GM21786 (cell line): Measurements from ENCODE around the gene MYO1B.

Experiments
- ATAC-seq: cut with Tn5 transposase; IDR thresholded peaks from one replicate; pipeline ENCODE4 v1.9.1; 2021; ENCODE audit not compliant: unreplicated experiment

Gene MYO1B

DNA sequence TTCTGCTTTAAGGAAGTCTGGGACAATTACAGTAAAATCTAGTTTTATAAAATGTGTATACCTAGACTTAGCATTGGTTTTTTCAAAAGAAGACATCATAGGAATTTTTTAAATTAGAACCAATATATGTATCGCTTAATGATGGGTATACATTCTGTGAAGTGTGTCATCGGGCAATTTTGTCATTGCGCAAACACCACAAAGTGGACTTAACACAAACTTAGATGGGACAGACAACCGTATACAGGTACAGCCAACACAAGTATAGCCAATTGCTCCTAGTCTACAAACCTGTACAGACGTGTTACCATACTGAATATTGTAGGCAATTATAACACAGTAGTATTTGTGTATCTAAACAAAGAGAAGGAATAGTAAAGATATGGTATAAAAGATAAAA is 12.7 kb downstream of the MYO1B start:
- ATAC-seq = no peak

DNA sequence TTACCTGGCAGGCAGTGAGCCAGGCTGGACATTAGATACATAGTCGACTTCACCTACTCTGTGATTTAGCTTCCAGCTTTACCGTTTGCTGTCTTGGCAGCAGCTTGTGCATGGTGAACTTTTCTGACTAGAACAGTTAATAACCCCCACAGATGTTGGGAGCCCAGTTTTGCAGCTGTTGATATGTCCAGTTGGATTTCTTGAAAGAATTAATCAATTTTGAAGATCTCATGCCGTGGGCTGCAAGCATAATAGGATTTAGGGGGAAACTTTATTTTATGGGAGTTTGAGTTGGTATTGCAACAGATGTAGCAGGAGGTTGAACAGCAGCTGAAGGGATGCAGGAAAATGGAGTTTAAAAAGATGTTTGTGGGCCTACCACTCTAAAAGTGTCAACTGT is 13.8 kb downstream of the MYO1B start:
- ATAC-seq = no peak

DNA sequence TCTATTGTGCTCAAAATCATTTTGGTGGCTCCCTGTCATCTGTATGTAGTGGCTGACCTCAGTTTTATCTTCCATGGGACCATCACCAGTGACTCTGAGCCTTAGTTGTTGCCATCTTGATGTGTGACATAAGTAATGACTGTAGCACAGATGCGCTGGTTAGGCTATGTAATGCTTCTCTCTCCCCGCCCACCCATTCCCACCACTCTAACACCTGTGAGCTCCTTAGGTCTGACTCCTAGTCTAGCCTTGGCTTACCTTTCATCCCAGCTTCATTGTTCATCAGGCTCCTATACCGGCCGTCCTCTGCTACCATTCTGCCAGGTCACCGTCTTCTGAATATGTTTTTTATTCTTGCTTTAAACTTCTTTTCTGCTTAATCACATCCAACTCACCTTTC is 17.2 kb downstream of the MYO1B start:
- ATAC-seq = no peak

DNA sequence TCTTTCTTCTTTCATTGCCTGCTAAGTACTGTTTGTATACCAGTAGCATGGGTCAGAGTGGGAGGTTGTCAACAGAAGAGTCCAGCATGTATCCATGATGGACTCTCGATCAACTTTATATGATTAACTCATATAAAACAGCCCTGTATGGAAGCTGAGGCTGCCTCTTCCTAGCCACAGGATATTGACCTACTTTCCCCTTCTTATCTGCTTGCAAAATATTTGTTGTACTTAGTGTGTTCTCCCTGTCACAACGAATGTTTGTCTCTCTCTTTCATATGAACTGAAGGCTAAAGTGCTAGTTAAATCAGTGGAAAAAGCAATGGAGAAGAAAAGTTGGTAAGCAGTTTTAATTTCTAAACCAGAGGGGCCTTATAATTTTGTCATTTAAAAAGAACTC is 17.8 kb downstream of the MYO1B start:
- no peak for ATAC-seq

DNA sequence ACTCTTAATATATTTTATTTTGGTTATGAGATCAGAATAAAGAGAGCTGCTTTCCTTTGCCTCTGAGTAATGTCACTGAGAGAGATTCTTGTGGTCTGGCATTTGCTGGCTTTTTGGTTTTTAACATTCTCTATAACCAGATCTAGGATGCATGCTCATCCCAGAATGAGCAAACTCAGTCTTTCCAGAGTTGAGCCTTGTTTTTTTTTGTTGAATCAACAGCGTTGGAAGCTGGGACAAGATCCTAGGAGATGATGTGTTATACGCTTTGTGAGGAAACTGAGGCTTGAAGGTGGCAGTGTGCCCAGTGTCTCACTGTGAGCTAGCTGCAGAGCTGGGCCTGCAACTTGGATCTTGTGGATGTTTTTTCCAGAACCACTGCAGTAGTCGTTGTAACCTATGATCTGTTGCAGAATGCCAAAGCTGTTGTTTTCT is 19.5 kb downstream of the MYO1B start:
- ATAC-seq = no peak

DNA sequence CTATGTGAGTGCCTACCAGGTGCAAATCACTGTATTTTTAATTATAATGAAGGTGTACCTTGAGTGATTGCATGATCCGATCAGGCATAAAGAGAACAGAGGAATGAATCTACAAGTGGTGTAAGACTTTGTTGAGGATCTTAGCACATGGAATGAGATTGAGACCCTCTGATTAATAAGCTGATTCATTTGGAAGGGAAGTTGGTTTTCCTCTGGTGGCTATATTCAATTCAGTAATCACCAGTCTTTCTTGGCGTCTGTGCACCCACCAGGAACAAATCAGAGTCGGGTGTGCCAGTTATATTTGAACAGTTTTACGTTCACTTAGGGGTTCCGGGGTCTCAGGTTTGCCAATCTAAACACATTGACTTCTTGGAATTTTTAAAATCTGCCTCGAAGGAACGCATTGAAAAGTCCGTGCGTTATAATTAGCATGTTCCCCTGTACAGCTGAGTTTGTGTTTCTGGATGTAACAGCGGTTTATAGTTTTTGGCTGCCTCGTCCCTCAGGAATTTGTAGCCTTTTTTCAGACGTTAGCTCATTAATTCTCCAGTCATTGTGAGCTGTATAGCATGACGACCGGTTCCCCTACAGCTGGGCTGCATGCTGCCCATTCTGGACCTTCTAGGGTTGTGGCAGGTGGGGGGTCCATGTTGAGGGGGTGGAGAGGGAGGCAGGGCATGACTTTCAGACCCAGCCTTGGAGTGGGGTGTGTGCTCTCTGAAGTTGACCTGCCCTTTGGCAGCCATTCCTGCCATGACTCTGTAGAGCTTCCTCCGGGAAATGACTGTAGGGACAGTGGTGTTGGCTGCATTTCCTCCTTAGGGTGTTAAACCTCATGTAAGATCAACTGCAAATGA is 20.3 kb downstream of the MYO1B start:
- no peak for ATAC-seq

DNA sequence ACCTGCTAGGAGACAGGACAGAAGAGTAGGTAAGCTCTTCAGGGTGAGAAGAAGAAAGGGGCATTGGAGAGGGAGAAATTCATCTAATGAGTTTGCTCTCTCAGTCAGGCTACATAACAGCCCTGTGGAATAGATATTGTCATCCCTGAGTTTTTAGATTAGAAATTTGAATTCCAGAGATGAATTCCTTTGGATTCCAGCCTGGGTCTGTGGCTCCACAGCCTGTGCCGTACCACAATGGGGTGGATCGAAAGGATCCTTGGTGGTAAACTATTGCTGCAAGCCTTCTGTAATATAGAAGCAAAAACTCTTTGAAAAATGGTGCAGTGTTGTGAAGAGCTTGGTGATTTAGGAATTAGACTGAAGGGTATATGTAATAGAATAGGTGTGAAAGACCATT is 21.0 kb downstream of the MYO1B start:
- no peak for ATAC-seq

DNA sequence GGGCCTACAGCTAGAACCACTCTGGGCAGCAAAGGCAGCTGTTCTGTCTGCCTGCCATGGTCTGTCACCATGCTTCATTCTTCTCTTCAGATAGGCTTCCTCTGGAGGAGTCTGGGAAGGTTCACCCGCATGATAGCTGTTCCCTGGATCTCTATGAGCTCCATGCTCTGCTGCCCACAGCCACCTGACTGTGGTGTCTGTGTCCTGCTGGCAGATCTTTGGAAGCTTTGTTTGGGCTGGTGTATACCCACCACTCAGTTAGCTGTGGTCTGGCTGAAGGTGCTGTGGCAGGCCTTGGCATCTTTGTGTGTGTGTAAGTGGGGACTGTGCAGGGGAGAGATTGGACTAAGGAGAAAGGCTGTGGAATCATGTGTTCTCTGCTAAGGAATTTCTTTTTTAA is 23.4 kb downstream of the MYO1B start:
- no peak for ATAC-seq

DNA sequence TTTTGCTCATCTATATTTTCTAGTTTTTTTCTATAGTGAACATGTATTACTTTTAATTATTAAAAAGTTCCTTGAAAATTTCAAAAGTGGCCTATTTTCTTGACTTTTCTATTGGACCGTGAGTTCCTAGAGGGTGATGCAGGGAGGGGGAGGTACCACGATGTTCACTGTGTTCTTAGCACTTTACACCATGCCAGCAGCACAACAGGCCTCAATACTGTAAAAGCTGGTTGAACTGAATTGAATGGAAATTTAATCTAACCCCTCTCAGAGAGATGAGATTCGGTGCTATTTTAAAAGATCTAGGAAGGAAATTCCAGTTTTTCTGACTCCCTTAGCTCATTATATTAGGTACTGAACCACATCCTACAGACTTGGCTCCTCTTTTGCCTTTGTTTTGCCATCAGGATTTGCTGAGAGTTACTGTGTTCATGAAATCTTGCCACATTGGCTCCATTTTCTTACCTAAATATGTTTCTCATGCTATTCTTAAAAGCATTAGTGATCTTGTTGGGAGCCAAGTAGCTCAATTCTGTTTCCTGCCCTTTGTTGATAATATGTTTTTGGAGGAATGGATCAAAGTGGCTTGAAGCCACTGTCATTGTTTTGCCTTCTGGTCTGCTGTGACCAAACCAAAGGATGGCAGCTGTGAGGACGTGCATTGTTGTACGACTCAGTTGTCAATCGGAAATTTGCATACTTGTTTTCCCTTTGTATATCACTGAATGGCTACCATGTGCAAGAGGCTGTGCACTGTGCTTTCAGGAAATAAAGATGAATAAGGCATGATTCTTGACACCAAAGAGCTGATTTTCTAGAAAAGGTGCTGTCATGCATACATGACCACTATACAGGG is 25.3 kb downstream of the MYO1B start:
- ATAC-seq = no peak

DNA sequence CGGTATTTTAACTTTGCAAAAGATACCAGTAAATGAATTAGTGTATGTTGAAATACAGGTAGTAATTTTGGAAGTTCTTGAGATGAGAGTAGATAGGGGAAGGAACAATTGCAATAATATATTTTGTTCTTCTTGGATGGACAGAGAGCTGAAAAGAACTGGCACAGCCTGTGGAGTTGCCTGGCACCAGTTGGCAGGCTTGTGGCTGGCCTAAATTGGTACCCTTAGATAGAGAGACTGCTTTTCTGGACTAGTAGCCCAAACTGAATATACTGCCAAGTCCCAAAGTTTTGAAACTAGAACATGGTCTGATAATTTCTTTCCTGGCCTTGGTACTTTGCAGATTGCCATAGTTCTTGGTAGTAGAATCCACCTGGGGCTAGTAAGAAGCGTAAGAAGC is 26.9 kb downstream of the MYO1B start:
- ATAC-seq = no peak

DNA sequence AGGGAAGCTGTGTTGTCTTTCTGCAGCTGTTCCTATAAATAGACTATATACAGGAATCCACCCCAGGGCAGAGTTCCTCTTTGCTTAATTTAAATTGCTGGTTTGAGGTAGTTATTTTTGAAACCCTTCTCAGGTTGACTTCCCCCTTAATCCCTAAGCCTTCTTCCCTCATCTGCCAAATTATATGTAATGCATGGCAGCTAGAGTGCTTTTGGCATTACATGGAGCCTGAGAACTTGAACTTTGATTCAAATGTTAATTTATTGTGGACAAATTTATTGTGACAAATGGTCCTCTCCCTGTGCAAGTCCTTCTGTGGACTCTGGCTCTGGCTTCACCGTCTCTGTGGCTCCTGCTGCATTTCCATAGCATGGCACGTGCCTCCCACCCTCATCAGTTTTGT is 29.2 kb downstream of the MYO1B start:
- ATAC-seq = no peak

DNA sequence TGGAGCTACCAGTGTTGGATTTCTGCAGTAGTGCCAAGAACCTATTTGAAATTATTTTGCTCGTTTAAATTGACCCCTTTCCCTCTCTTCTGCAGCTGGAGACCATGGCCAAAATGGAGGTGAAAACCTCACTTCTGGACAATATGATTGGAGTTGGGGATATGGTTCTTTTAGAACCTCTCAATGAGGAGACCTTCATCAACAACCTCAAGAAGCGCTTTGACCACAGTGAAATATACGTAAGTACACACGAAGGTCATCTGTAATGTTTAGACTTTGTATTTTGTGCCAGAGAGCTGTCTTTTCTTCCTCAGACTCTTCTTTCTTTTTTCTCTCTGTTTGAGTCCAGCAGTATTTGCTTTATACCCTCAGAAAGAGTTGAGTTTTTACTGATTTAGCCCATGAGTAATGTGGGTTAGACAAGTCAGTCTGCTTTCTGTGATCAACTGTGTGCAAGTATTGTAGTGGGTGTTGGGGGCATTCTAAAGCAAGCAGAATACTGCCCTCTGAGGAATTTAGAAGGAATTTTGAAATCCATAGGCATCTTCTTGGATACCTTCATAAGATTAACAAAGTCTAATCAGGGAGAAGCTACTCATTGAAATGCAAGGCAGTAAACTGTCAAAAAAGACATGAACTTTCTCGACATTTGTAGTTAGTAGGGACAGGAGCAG is 31.7 kb downstream of the MYO1B start:
- no peak for ATAC-seq

DNA sequence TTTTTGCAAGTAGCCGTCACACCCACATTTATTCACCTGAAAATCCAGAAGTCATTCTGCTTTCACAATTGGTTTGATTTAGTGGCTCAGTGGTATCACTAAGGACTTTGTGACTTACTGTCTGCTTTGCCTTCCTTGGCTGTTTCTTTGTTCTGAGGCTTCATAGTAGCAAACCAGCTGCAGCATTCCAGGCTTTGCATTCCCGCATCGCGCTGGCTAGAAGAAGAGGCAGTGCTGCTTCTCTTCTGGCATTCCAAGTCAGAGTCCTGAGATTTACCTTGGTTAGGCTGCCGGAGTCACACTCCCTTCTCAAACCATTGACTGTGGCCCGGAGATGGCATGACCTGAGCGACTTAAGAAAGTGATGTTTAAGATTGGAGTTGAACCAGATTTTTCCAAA is 35.1 kb downstream of the MYO1B start:
- ATAC-seq = no peak

DNA sequence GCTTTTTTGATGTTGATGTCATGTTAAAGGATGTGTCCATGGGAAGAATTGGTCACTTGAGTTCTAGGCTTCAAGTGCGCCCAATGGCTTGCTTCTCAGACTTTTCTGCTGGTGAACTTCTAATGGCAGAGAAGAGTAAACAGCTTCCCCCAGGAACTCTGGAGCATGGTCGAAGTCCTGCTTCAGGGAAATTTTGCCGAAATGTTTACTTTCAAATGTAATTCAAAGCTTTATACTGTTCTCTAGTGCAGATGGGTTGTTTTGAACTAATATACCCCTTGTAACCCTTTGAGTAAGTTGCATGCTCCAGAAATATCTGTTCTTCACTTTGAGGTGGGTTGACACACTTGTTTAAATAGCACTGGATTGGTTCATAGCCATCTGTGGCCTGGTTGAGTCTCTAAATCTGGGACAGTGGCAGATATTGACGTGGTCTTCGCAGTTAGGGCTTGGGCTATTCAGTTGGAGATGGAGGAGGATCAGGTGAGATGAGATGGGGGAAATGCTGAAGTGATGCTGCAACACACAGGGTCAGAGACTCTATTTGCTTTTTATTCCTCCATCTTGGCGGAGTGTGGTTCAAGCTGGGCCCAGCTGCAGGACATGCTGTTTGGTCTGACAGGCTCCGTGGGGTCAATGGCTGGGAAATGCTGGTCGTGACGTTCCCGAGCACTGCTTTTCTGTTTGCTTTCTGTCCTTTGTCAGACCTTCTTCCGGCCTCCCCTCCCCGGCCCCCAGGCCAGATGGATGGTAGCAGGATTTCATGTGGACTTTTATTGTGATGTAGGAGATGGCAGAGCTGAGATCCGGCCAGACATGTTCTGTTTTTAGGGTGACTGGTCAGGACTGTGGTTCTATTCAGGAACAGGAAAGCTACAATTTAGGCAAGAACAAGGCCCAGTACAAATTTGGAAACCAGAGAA is 35.9 kb downstream of the MYO1B start:
- no peak for ATAC-seq

DNA sequence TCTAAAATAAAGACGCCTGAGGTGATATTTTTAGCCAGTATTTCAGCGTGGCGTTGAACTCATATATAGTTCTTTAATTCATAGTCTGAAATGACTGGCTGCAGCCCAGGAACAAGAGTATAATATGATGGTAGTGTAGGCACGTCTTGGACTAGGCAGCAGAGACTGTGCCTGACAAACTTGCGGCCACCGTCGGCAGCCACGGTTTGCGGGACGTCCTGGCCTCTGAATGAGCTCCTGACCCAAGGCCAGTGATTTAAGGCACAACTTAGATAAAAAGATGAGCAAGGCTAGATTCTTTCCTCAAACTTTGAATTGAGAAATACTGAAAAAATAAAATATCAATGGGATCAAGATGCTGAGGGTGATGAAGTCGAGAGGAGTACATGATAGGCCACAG is 40.0 kb downstream of the MYO1B start:
- no peak for ATAC-seq

DNA sequence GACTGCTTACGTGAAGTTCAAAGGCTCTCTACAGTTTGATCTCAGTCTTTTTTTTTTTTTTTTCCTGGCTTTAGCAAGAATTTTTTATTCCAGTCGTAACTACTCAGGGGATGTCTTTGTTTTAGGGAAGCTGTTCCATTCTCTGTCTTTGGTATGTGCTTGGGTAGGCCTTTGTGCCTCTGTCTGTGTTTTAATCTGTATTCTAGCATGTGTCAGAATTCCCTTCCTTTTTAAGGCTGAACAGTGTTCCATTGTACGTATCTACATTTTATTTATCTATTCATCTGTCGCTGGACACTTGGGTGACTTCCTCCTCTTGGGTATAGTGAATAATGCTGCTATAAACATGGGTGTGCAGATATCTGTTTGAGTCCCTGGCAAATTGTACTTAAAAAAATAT is 42.6 kb downstream of the MYO1B start:
- no peak for ATAC-seq

DNA sequence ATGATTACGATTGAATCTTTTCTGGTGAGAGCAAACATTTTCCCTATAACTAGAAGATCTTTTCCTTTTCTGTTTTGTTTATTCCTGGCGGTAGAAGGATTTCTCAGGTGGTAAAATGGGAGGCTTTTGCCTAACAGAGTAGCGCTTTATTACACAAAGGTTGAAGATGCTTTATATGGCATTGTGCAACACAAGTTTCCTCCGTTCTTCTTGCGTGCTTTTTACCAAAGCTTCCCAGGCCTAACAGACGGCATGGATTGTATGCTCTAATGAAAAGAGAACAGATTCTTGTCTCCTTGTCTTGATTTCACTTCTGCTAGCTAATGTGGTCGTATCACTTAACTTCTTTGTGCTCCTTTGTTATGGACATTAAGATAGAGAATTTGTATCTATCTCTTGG is 43.8 kb downstream of the MYO1B start:
- no peak for ATAC-seq

DNA sequence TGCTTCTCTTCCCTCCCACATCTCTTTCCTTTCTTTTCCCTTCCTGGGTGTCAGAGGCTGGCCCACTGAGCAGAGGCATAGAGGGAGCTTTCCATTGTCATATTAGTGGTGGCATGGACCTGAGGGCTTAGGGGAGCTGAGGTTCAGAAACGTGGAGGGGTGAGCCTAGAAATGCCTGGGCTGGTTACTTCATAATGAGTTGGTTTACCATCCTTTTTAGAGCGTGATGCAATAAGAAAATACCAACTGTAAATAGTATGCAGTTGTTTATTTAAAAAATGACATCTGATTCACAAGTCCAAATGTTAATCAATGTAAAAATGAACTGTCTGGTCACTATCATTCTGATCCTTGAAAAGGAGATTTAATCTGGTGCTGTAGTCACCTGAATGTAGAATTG is 46.3 kb downstream of the MYO1B start:
- ATAC-seq = no peak

DNA sequence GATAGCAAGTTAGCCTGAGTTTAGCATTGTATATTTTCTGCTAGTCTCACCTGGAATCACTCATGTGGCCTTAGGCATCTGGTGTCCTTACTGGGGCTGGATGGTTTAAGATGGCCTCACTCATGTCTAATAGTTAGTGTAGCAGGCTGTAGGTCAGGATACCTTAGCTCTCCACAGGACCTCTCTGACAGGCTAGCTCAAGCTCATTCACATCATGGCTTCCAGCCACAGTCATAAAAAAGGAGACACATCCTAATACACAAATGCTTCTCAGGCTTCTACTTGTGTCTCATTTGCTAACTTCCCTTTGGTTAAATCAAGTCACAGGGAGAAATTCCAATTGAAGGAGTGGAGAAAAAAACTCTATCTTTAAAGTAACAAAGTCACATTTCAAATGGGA is 47.7 kb downstream of the MYO1B start:
- no peak for ATAC-seq

DNA sequence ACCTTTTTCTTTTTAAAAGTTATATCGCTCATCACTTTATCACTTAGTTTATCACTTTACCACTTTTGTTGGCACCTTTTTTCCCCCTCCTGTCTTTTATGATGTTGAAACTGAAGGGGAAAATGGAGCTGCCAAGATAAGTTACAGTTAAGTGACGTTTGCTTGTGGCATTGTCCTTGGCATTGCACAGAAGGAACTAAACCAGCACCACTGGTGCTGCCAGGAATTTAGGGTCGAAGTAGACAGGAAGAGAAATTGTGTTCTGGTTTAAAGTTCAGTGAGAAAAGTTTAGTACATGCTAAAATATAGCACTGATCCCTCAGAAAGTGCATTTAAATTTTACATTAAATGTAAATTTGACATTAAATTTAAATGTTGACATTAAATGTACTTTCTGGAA is 49.9 kb downstream of the MYO1B start:
- no peak for ATAC-seq
